NB4 (cell line): ENCODE measurements around the gene KCNQ2.

Experiments used
- DNase-seq: peaks from one replicate; pipeline ENCODE4 v3.0.0; 2010; ENCODE audit warnings: low read depth
- H3K4me3 ChIP-seq: one replicate; pipeline ENCODE4 v1.5.1; 2011; ENCODE audit warnings: mild to moderate bottlenecking, low read depth, low read length, moderate library complexity
- CTCF ChIP-seq: IDR thresholded peaks from one replicate; pipeline ENCODE4 v1.5.1; 2012; ENCODE audit warnings: low read depth, low read length
- MAX ChIP-seq: IDR thresholded peaks from 2 replicates; pipeline ENCODE4 v1.6.1; 2011; ENCODE audit warnings: low read depth, low read length
- MYC ChIP-seq: IDR thresholded peaks from 2 replicates; pipeline ENCODE4 v1.6.1; 2011; ENCODE audit warnings: low read depth, low read length
- POLR2A ChIP-seq: IDR thresholded peaks from 2 replicates; pipeline ENCODE4 v1.6.1; 2011; ENCODE audit warnings: mild to moderate bottlenecking; ENCODE audit not compliant: insufficient read length; ENCODE audit errors: extremely low read depth

KCNQ2 gene

DNA sequence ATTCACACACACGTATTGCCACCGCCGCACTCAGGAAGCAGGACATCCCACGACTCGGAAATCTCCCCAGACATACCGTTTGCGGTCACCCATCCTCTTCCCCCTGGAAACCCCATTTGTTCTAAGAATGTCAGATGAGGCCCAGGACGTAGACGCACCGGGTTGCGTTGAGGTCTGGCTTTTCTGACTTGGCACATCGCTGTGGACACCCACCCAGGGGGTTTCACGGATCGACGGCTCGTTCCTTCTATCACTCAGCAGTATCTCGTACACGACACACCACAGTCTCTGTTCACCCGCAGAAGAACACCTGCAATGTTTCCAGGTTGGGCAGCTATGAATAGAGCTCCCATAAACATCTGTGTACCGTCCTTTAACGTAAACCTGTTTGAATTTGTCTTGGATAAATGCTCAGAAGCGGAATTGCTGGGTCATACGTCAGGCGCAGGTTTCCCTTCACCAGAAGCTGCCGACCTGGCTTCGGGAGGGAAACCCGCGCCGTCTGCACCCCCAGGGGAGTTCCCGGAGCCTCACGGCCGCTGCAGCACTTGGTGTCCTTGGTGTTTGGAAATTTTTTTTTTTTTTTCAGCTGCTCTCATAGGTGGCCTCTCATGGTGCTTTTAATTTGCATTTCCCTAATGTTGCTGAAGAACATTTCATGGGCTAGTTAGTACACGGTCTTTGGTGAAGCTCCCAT, 35.8 kb upstream of the KCNQ2 start:
- no peak for TF ChIP-seq MAX
- TF ChIP-seq CTCF, result no peak
- no peak for DNase-seq
- no peak overlapping the region for H3K4me3 ChIP-seq

DNA sequence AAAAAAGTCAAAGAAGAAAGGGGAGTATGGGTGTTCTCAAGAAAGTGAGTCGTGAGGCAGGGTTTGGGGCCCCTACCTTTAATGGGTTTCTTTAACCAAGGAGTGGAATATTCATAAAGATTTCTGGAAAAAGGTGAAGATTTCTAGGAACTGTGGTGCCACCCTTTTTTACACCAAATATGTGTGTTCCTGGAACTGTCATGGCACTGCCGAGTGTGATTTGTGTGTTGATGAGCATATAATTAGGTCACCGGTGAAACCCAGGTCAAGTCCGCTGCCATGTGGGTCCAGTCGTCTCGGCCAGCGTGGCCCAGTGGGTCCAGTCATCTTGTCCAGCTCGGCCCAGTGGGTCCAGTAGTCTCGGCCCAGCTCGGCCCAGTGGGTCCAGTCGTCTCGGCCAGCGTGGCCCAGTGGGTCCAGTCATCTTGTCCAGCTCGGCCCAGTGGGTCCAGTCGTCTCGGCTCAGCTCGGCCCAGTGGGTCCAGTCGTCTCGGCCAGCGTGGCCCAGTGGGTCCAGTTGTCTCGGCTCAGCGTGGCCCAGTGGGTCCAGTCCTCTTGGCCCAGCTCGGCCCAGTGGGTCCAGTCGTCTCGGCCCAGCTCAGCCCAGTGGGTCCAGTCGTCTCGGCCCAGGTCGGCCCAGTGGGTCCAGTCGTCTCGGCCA, 34.8 kb upstream of the KCNQ2 start:
- DNase-seq, result no peak
- no peak for TF ChIP-seq POLR2A
- TF ChIP-seq MAX, result no peak
- no peak for TF ChIP-seq MYC
- no peak for TF ChIP-seq CTCF
- H3K4me3 ChIP-seq, result no peak overlapping the region

- TF ChIP-seq MYC, result no peak
- TF ChIP-seq POLR2A, result no peak
- no peak for TF ChIP-seq CTCF
- H3K4me3 ChIP-seq, result no peak overlapping the region
These were observed 33.3 kb upstream of the KCNQ2 start for GRCh38 chr20:63505723-63506122.

DNA sequence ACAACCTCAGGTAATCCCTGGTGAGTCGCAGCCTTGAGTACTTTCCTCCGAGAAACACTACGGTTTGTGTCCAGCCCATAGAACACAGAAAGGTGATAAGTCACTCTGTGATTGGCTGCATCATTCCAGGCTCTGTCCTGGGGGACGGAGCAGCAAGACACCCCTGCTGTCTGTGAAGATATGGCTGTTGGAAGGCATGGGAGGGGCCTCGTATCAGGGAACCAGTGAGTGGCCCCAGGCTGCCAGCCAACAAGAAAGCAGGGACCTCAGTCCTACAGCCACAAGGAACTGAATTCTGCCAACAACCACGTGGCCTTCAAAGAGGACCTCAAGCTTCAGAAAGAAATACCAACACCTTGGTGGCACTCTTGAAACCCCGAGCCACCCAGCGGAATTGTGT, 32.8 kb upstream of the KCNQ2 start:
- DNase-seq, result no peak
- H3K4me3 ChIP-seq, result no peak overlapping the region
- no peak for TF ChIP-seq MYC
- TF ChIP-seq CTCF, result no peak
- no peak for TF ChIP-seq POLR2A
- TF ChIP-seq MAX, result no peak

More at GRCh38 chr20:63505723-63506122, 33.3 kb upstream of the KCNQ2 start:
- no peak for DNase-seq

DNA sequence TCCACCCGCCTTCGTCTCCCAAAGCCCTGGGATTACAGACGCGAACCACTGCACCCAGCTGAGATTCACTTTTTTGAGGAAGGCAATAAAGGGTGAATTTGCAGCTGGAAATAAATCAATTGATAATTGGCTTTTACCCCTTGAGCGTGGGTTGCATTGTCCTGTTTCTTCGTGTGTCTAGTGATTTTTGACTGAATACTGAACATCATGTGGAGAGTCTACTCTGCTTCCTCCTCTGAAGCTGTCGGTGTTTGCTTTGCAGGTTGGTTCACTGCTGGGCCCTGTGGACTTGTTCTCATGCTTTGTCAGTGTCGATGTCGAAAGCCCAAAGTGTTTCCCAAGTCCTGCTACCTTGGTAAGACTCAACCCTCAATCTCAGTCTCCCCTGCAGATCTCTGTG, 32.2 kb upstream of the KCNQ2 start:
- no peak overlapping the region for H3K4me3 ChIP-seq
- TF ChIP-seq MYC, result no peak
- no peak for TF ChIP-seq POLR2A
- no peak for TF ChIP-seq MAX
- no peak for TF ChIP-seq CTCF
- no peak for DNase-seq

- no peak for DNase-seq
- TF ChIP-seq CTCF, result no peak
- no peak for TF ChIP-seq POLR2A
- no peak for TF ChIP-seq MAX
- TF ChIP-seq MYC, result no peak
- H3K4me3 ChIP-seq, result no peak overlapping the region
These were observed 31.1 kb upstream of the KCNQ2 start for GRCh38 chr20:63503524-63503923.
